Neural cell (in vitro differentiated cells): Measurements from ENCODE around the gene MAGI2. TPM values are rescaled to one million over a fixed set of nuclear protein-coding genes. Genes with fewer than 3 reads are reported as not detected.

Experiments used
- H2AFZ ChIP-seq: fragments of 200-600, 300-800 bp; sonication (generic), shearing (Covaris generic); 2 replicates; pipeline ENCODE4 v1.6.0; 2014; ENCODE audit warnings: low read depth, mild to moderate bottlenecking, antibody characterized with exemption, low read length, moderate library complexity
- H3F3A ChIP-seq: fragments of 200-600 bp; shearing (Covaris generic); 2 replicates; pipeline ENCODE4 v1.6.1; 2016; ENCODE audit warnings: mild to moderate bottlenecking, moderate library complexity, mixed read lengths, antibody characterized with exemption, low read length; ENCODE audit not compliant: insufficient read depth, poor library complexity, severe bottlenecking
- H3K27ac ChIP-seq: fragments of 200-600, 300-800 bp; sonication (generic), shearing (Covaris generic); 2 replicates; pipeline ENCODE4 v1.5.1; 2014; ENCODE audit warnings: mild to moderate bottlenecking, low read length, moderate library complexity
- H3K27me3 ChIP-seq: fragments of 300-800, 200-600 bp; sonication (generic), shearing (Covaris generic); 2 replicates; pipeline ENCODE4 v1.6.0; 2014; ENCODE audit warnings: mild to moderate bottlenecking, low read depth, low read length, moderate library complexity; ENCODE audit not compliant: insufficient read depth
- H3K36me3 ChIP-seq: fragments of 300-800, 200-600 bp; sonication (generic), shearing (Covaris generic); 2 replicates; pipeline ENCODE4 v1.5.1; 2014; ENCODE audit warnings: mild to moderate bottlenecking, antibody characterized with exemption, low read length, moderate library complexity; ENCODE audit not compliant: insufficient read depth
- H3K4me2 ChIP-seq: fragments of 300-800, 200-600 bp; sonication (generic), shearing (Covaris generic); 2 replicates; pipeline ENCODE4 v1.6.0; 2014; ENCODE audit warnings: mild to moderate bottlenecking, low read length
- H3K4me3 ChIP-seq: fragments of 300-800, 200-600 bp; sonication (generic), shearing (Covaris generic); 2 replicates; pipeline ENCODE4 v1.5.1; 2014; ENCODE audit warnings: mild to moderate bottlenecking, low read length, moderate library complexity
- H3K79me2 ChIP-seq: fragments of 200-600 bp; shearing (Covaris generic); replicated peaks from 2 replicates; pipeline ENCODE4 v1.6.0; 2014; ENCODE audit warnings: mild to moderate bottlenecking, low read length, moderate library complexity; ENCODE audit not compliant: insufficient read depth
- H3K9ac ChIP-seq: fragments of 300-800, 200-600 bp; sonication (generic), shearing (Covaris generic); 2 replicates; pipeline ENCODE4 v1.6.1; 2016; ENCODE audit warnings: mild to moderate bottlenecking, low read length, mixed read lengths
- H3K9me2 ChIP-seq: fragments of 200-600 bp; shearing (Covaris generic); 2 replicates; pipeline ENCODE4 v1.6.1; 2016; ENCODE audit warnings: mild to moderate bottlenecking, low read length, mixed read lengths; ENCODE audit not compliant: insufficient read depth
- H3K9me3 ChIP-seq: fragments of 200-600, 300-800 bp; sonication (generic), shearing (Covaris generic); 2 replicates; pipeline ENCODE4 v1.6.1; 2016; ENCODE audit warnings: mild to moderate bottlenecking, mixed run types, low read length, moderate library complexity, mixed read lengths
- H4K20me1 ChIP-seq: fragments of 200-600 bp; shearing (Covaris generic); 2 replicates; pipeline ENCODE4 v1.6.1; 2016; ENCODE audit warnings: mild to moderate bottlenecking, mixed run types; ENCODE audit not compliant: insufficient read depth
- CTCF ChIP-seq: fragments of 450-650 bp; IDR thresholded peaks from 2 replicates; pipeline ENCODE4 v1.5.1; 2014; ENCODE audit warnings: antibody characterized with exemption, mild to moderate bottlenecking, moderate library complexity; ENCODE audit not compliant: poor library complexity, severe bottlenecking
- EP300 ChIP-seq: fragments of 450-650 bp; conservative IDR thresholded peaks from 2 replicates; pipeline ENCODE4 v1.6.1; 2014; ENCODE audit warnings: antibody characterized with exemption, mild to moderate bottlenecking, moderate library complexity; ENCODE audit not compliant: poor library complexity, severe bottlenecking
- EZH2 ChIP-seq: fragments of 200-600, 300-800 bp; shearing (Covaris generic), sonication (generic); IDR thresholded peaks from 2 replicates; pipeline ENCODE4 v1.6.1; 2014; ENCODE audit warnings: antibody characterized with exemption, low read length, borderline replicate concordance, mild to moderate bottlenecking; ENCODE audit not compliant: insufficient read depth, poor library complexity, severe bottlenecking
- MXI1 ChIP-seq: fragments of 450-650 bp; conservative IDR thresholded peaks from 2 replicates; pipeline ENCODE4 v1.6.1; 2014; ENCODE audit warnings: antibody characterized with exemption, mild to moderate bottlenecking; ENCODE audit not compliant: poor library complexity, severe bottlenecking
- POLR2AphosphoS5 ChIP-seq: IDR thresholded peaks from 2 replicates; pipeline ENCODE4 v1.6.1; 2012
- RAD21 ChIP-seq: fragments of 450-650 bp; conservative IDR thresholded peaks from 2 replicates; pipeline ENCODE4 v1.6.1; 2014; ENCODE audit warnings: antibody characterized with exemption, mild to moderate bottlenecking, moderate library complexity
- REST ChIP-seq: IDR thresholded peaks from 2 replicates; pipeline ENCODE4 v1.6.1; 2012; ENCODE audit warnings: borderline replicate concordance
- SMC3 ChIP-seq: fragments of 450-650 bp; conservative IDR thresholded peaks from 2 replicates; pipeline ENCODE4 v1.6.1; 2014; ENCODE audit warnings: antibody characterized with exemption, mild to moderate bottlenecking, moderate library complexity; ENCODE audit not compliant: poor library complexity
- TAF1 ChIP-seq: IDR thresholded peaks from 2 replicates; pipeline ENCODE4 v1.6.1; 2012; ENCODE audit warnings: low read depth
- polyA plus RNA-seq: library from polyadenylated mRNA; depleted of rRNA; stranded (reverse); fragments of >200 nt; gene quantifications from 2 replicates; pipeline ENCODE4 v1.2.3, GENCODE V29; 2014

Gene MAGI2
- polyA plus RNA-seq, 1 donor from 2014 or later, result 19.3 TPM

DNA sequence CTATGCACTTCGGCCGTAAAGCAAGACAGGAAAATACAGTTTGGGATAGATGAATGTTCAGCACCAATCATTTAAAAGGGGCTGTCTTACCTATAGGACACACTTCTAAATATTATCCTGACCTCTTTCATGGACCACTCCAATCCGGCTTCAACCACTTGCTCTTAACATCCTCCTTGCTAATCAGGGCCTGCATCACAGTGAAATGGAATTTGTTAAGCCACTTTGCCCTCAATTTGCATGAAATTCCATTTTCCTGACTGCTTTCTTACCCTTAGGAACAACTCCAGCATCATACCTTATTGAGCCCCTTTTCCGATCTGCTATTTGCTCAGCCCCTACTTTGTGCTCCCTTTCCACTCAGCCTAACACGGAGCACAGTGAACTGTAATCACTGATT is 987.6 kb downstream of the MAGI2 start:
- Histone ChIP-seq H4K20me1 (no peaks in the 10 kb centered on the region), H3K27ac (no peak overlapping the region), H3F3A (no peaks in the 10 kb centered on the region), H3K9me2 (no peaks in the 10 kb centered on the region), H3K79me2 (no peaks in the 10 kb centered on the region), H3K9ac (no peak overlapping the region), H3K9me3 (no peaks in the 10 kb centered on the region), H2AFZ (no peak overlapping the region), H3K27me3 (no peaks in the 10 kb centered on the region), H3K36me3 (no peaks in the 10 kb centered on the region), H3K4me3 (no peak overlapping the region), H3K4me2 (no peak overlapping the region)
- TF ChIP-seq TAF1 (no peak), MXI1 (no peak), SMC3 (no peak), CTCF (no peak), POLR2AphosphoS5 (no peak), EP300 (no peak), RAD21 (no peak), EZH2 (no peak), REST (no peak)

DNA sequence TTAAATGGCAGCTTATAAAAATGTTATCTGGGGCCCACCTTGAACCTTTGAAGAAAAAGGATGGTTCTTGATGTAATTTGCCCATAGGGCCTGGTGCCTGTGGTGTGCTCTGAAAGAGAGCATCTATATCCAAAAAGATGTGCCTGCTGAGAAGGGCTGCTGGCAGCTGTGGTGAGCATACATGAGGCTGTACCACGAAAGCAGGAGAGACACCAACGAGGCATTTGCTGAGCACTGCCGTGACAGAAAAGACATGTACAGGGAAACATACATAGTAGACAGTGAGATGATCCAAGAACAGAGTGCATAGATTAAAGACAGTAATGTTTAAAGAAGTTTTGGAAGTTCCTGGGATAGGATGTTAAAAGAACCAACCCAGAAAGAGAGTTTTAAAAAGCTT is 990.4 kb downstream of the MAGI2 start:
- TF ChIP-seq RAD21, result no peak
- no peak for TF ChIP-seq EP300
- TF ChIP-seq POLR2AphosphoS5, result no peak
- TF ChIP-seq REST, result no peak
- TF ChIP-seq MXI1, result no peak
- TF ChIP-seq TAF1, result no peak
- no peak for TF ChIP-seq EZH2
- no peak for TF ChIP-seq CTCF
- no peak for TF ChIP-seq SMC3
- H3K4me2 ChIP-seq, result no peak overlapping the region
- no peaks in the 10 kb centered on the region for H4K20me1 ChIP-seq
- H3K27me3 ChIP-seq, result no peaks in the 10 kb centered on the region
- H3K79me2 ChIP-seq, result no peaks in the 10 kb centered on the region
- no peaks in the 10 kb centered on the region for H3K36me3 ChIP-seq
- no peak overlapping the region for H3K4me3 ChIP-seq
- H2AFZ ChIP-seq, result no peak overlapping the region
- H3F3A ChIP-seq, result no peaks in the 10 kb centered on the region
- H3K9me2 ChIP-seq, result no peaks in the 10 kb centered on the region
- H3K27ac ChIP-seq, result no peak overlapping the region
- no peak overlapping the region for H3K9ac ChIP-seq
- H3K9me3 ChIP-seq, result no peaks in the 10 kb centered on the region
